Liver (tissue), 5 donors: Measurements from ENCODE around the gene SPEG. TPM values are rescaled to one million over a fixed set of nuclear protein-coding genes. Genes with fewer than 3 reads are reported as not detected.

ENCODE experiments used
- polyA plus RNA-seq, 2 donors: library from polyadenylated mRNA; stranded (reverse) in 1 of 2; unstranded in 1 of 2; fragments of 200-250 nt in 1 of 2; fragments of >200 nt in 1 of 2; fragmentation: Nextera tagmentation in 1 of 2; extraction: Ambion mirVana in 1 of 2; gene quantifications; one replicate each; pipeline versions ENCODE4 v1.2.1 to v1.2.3, GENCODE V29; 2013 to 2015
- total RNA-seq, 2 donors: library from RNA; depleted of rRNA; stranded (reverse); fragments of >200 nt; gene quantifications; one replicate each; pipeline ENCODE4 v1.2.3, GENCODE V29; 2014
- TF ChIP-seq, protein P1 (sequence below): IDR thresholded peaks from 2 replicates; pipeline ENCODE4 v1.6.1; 2016; ENCODE audit warnings: antibody characterized with exemption, mild to moderate bottlenecking
- donor health status: healthy.
- donor health status: healthy.
- donor health status: healthy.

Gene SPEG
- total and polyA plus RNA-seq, 4 donors: 0.51 to 0.96 (median 0.66) TPM

DNA sequence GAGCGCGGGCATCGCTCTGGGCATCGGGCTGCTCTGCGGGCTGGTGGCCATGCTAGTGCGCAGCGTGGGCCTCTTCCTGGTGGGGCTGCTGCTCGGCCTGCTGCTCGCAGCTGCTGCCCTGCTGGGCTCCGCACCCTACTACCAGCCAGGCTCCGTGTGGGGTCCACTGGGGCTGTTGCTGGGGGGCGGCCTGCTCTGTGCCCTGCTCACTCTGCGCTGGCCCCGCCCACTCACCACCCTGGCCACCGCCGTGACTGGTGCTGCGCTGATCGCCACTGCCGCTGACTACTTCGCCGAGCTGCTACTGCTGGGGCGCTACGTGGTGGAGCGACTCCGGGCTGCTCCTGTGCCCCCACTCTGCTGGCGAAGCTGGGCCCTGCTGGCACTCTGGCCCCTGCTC, 113.0 kb downstream of the SPEG start (continued):
- TF ChIP-seq, protein P1, sequence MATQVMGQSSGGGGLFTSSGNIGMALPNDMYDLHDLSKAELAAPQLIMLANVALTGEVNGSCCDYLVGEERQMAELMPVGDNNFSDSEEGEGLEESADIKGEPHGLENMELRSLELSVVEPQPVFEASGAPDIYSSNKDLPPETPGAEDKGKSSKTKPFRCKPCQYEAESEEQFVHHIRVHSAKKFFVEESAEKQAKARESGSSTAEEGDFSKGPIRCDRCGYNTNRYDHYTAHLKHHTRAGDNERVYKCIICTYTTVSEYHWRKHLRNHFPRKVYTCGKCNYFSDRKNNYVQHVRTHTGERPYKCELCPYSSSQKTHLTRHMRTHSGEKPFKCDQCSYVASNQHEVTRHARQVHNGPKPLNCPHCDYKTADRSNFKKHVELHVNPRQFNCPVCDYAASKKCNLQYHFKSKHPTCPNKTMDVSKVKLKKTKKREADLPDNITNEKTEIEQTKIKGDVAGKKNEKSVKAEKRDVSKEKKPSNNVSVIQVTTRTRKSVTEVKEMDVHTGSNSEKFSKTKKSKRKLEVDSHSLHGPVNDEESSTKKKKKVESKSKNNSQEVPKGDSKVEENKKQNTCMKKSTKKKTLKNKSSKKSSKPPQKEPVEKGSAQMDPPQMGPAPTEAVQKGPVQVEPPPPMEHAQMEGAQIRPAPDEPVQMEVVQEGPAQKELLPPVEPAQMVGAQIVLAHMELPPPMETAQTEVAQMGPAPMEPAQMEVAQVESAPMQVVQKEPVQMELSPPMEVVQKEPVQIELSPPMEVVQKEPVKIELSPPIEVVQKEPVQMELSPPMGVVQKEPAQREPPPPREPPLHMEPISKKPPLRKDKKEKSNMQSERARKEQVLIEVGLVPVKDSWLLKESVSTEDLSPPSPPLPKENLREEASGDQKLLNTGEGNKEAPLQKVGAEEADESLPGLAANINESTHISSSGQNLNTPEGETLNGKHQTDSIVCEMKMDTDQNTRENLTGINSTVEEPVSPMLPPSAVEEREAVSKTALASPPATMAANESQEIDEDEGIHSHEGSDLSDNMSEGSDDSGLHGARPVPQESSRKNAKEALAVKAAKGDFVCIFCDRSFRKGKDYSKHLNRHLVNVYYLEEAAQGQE: no peak

Other genes starting within 250 kb of the SPEG start
- 10 to 100 TPM; 19.6 to 29.8 TPM for gene ZFAND2B, start 228.1 kb upstream of the SPEG start, total RNA-seq
- gene ZFAND2B, start 228.1 kb upstream of the SPEG start, polyA plus RNA-seq: 10 to 100 TPM; 21.9 to 53.8 TPM
- gene ABCB6, start 215.9 kb upstream of the SPEG start, total RNA-seq: 10 to 100 TPM; 27.5 to 96.1 TPM
- gene ABCB6, start 215.9 kb upstream of the SPEG start, polyA plus RNA-seq: 10 to 100 TPM; 19.0 to 68.1 TPM
- gene ATG9A, start 205.2 kb upstream of the SPEG start, total RNA-seq: 10 to 100 TPM; 44.7 to 68.1 TPM
- gene ATG9A, start 205.2 kb upstream of the SPEG start, polyA plus RNA-seq: 10 to 100 TPM; 24.3 to 31.1 TPM
- 10 to 100 TPM; 15.5 to 30.6 TPM for gene ANKZF1, start 205.0 kb upstream of the SPEG start, total RNA-seq
- gene ANKZF1, start 205.0 kb upstream of the SPEG start, polyA plus RNA-seq: 10 to 100 TPM in 1 of 2 donors, 1 to 10 TPM in 1; 9.0 to 25.5 TPM
- gene GLB1L, start 189.4 kb upstream of the SPEG start, total RNA-seq: 1 to 10 TPM; 2.8 to 5.2 TPM
- 1 to 10 TPM; 2.3 TPM for gene GLB1L, start 189.4 kb upstream of the SPEG start, polyA plus RNA-seq
- gene STK16, start 189.4 kb upstream of the SPEG start, total RNA-seq: 10 to 100 TPM; 14.8 to 44.3 TPM
- 10 to 100 TPM in 1 of 2 donors, 1 to 10 TPM in 1; 5.8 to 32.5 TPM for gene STK16, start 189.4 kb upstream of the SPEG start, polyA plus RNA-seq
- gene TUBA4B, start 181.6 kb upstream of the SPEG start, total RNA-seq: under 1 TPM in 1 of 2 donors, not detected in 1; 0.08 TPM
- under 1 TPM; 0.19 to 0.20 TPM for gene TUBA4B, start 181.6 kb upstream of the SPEG start, polyA plus RNA-seq
- 10 to 100 TPM; 16.2 to 25.5 TPM for gene TUBA4A, start 180.9 kb upstream of the SPEG start, total RNA-seq
- 10 to 100 TPM; 37.6 to 63.1 TPM for gene TUBA4A, start 180.9 kb upstream of the SPEG start, polyA plus RNA-seq
- gene DNAJB2, start 155.5 kb upstream of the SPEG start, total RNA-seq: 10 to 100 TPM; 22.0 to 71.8 TPM
- 10 to 100 TPM in 1 of 2 donors, 1 to 10 TPM in 1; 7.4 to 32.0 TPM for gene DNAJB2, start 155.5 kb upstream of the SPEG start, polyA plus RNA-seq
- gene PTPRN, start 125.4 kb upstream of the SPEG start, total RNA-seq: 1 to 10 TPM in 1 of 2 donors, not detected in 1; 2.2 TPM
- gene PTPRN, start 125.4 kb upstream of the SPEG start, polyA plus RNA-seq: not detected
- gene RESP18, start 102.1 kb upstream of the SPEG start, total RNA-seq: not detected
- gene RESP18, start 102.1 kb upstream of the SPEG start, polyA plus RNA-seq: not detected
- 10 to 100 TPM; 25.8 to 58.4 TPM for gene DNPEP, start 46.9 kb upstream of the SPEG start, total RNA-seq
- gene DNPEP, start 46.9 kb upstream of the SPEG start, polyA plus RNA-seq: 10 to 100 TPM; 41.0 to 50.5 TPM
- 10 to 100 TPM in 1 of 2 donors, under 1 TPM in 1; 0.23 to 50.0 TPM for gene DES, start 16.5 kb upstream of the SPEG start, total RNA-seq
- 1 to 10 TPM in 1 of 2 donors, under 1 TPM in 1; 0.15 to 6.2 TPM for gene DES, start 16.5 kb upstream of the SPEG start, polyA plus RNA-seq
- gene GMPPA, start 64.0 kb downstream of the SPEG start, total RNA-seq: 10 to 100 TPM; 20.2 to 59.4 TPM
- gene GMPPA, start 64.0 kb downstream of the SPEG start, polyA plus RNA-seq: 10 to 100 TPM; 32.6 to 54.3 TPM
- 1 to 10 TPM in 1 of 2 donors, under 1 TPM in 1; 0.08 to 1.5 TPM for gene ASIC4, start 79.6 kb downstream of the SPEG start, total RNA-seq
- gene ASIC4, start 79.6 kb downstream of the SPEG start, polyA plus RNA-seq: not detected
- 10 to 100 TPM; 26.5 to 85.2 TPM for gene CHPF, start 109.0 kb downstream of the SPEG start, total RNA-seq
- gene CHPF, start 109.0 kb downstream of the SPEG start, polyA plus RNA-seq: 100 to 1,000 TPM in 1 of 2 donors, 10 to 100 TPM in 1; 31.1 to 135 TPM
- 1 to 10 TPM; 1.1 to 1.8 TPM for gene TMEM198, start 109.2 kb downstream of the SPEG start, total RNA-seq
- gene TMEM198, start 109.2 kb downstream of the SPEG start, polyA plus RNA-seq: 1 to 10 TPM in 1 of 2 donors, under 1 TPM in 1; 0.74 to 1.9 TPM
- gene OBSL1, start 136.7 kb downstream of the SPEG start, total RNA-seq: 10 to 100 TPM; 23.6 to 35.3 TPM
- gene OBSL1, start 136.7 kb downstream of the SPEG start, polyA plus RNA-seq: 10 to 100 TPM; 14.2 to 30.9 TPM
- under 1 TPM; 0.08 to 0.14 TPM for gene INHA, start 137.5 kb downstream of the SPEG start, total RNA-seq
- gene INHA, start 137.5 kb downstream of the SPEG start, polyA plus RNA-seq: under 1 TPM; 0.03 to 0.15 TPM
- 1 to 10 TPM; 7.1 to 8.4 TPM for gene STK11IP, start 163.0 kb downstream of the SPEG start, total RNA-seq
- gene STK11IP, start 163.0 kb downstream of the SPEG start, polyA plus RNA-seq: 1 to 10 TPM; 2.9 to 5.7 TPM
- gene SLC4A3, start 192.8 kb downstream of the SPEG start, total RNA-seq: under 1 TPM; 0.08 to 0.19 TPM
- under 1 TPM; 0.08 TPM for gene SLC4A3, start 192.8 kb downstream of the SPEG start, polyA plus RNA-seq